Mesothelial cell of epicardium (in vitro differentiated cells): ENCODE data around the gene PCDHGA12. TPM values are rescaled to one million over a fixed set of nuclear protein-coding genes. Genes with fewer than 3 reads are reported as not detected.
"Not testable (repeated sequence)": the region's sequence is repeated elsewhere in the genome, so short reads cannot be mapped to it uniquely, and the experiment has no call there.

ENCODE experiments used
- DNase-seq, 2 experiments: peaks; one replicate each; pipeline ENCODE4 v3.0.0; 2021; ENCODE audit warnings: low spot score in 2 of 2; ENCODE audit not compliant: unreplicated experiment in 2 of 2
- H3K27ac Mint-ChIP-seq: 2 replicates; pipeline ENCODE4 v1.8.0; 2021; ENCODE audit warnings: mixed read lengths
- H3K27me3 Mint-ChIP-seq: 2 replicates; pipeline ENCODE4 v1.8.0; 2021; ENCODE audit warnings: low read depth, mixed read lengths
- H3K36me3 Mint-ChIP-seq: 2 replicates; pipeline ENCODE4 v1.8.0; 2021; ENCODE audit warnings: mixed read lengths
- H3K4me1 Mint-ChIP-seq: 2 replicates; pipeline ENCODE4 v1.8.0; 2021; ENCODE audit warnings: mixed read lengths
- H3K4me3 Mint-ChIP-seq: 2 replicates; pipeline ENCODE4 v1.8.0; 2021; ENCODE audit warnings: mild to moderate bottlenecking, moderate library complexity, mixed read lengths
- H3K9me3 Mint-ChIP-seq: 2 replicates; pipeline ENCODE4 v1.8.0; 2021; ENCODE audit warnings: mixed read lengths
- total RNA-seq: library from RNA; stranded (reverse); gene quantifications from 3 replicates; pipeline ENCODE4 v1.2.1, GENCODE V29; 2021
- TF ChIP-seq, protein P1 (sequence below): fragments of 200-600 bp; sonication (generic); IDR thresholded peaks from one replicate; pipeline ENCODE4 v1.5.0; 2021; ENCODE audit warnings: antibody characterized with exemption; ENCODE audit not compliant: unreplicated experiment

Gene PCDHGA12
- total RNA-seq, 1 donor from 2014 or later = 5.2 TPM

DNA sequence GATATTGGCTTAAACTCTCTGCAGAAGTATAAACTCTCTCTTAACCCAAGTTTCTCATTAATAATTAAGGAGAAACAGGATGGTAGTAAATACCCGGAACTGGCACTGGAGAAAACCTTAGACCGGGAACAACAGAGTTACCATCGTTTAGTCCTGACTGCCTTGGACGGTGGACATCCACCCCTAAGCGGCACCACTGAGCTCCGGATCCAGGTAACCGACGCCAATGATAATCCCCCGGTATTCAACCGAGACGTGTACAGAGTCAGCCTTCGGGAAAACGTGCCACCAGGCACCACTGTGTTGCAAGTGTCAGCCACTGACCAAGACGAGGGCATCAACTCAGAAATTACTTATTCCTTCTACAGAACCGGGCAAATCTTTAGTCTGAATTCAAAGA is 31.7 kb upstream of the PCDHGA12 start:
- no peak overlapping the region for H3K4me3 Mint-ChIP-seq
- TF ChIP-seq, protein P1, sequence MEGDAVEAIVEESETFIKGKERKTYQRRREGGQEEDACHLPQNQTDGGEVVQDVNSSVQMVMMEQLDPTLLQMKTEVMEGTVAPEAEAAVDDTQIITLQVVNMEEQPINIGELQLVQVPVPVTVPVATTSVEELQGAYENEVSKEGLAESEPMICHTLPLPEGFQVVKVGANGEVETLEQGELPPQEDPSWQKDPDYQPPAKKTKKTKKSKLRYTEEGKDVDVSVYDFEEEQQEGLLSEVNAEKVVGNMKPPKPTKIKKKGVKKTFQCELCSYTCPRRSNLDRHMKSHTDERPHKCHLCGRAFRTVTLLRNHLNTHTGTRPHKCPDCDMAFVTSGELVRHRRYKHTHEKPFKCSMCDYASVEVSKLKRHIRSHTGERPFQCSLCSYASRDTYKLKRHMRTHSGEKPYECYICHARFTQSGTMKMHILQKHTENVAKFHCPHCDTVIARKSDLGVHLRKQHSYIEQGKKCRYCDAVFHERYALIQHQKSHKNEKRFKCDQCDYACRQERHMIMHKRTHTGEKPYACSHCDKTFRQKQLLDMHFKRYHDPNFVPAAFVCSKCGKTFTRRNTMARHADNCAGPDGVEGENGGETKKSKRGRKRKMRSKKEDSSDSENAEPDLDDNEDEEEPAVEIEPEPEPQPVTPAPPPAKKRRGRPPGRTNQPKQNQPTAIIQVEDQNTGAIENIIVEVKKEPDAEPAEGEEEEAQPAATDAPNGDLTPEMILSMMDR = no peak
- DNase-seq = no peak
- no peak overlapping the region for H3K27ac Mint-ChIP-seq
- peaks cover 50% of the 10 kb centered on the region for H3K9me3 Mint-ChIP-seq
- peaks cover 46% of the 10 kb centered on the region for H3K36me3 Mint-ChIP-seq
- H3K27me3 Mint-ChIP-seq = no peaks in the 10 kb centered on the region
- H3K4me1 Mint-ChIP-seq = no peaks in the 10 kb centered on the region

DNA sequence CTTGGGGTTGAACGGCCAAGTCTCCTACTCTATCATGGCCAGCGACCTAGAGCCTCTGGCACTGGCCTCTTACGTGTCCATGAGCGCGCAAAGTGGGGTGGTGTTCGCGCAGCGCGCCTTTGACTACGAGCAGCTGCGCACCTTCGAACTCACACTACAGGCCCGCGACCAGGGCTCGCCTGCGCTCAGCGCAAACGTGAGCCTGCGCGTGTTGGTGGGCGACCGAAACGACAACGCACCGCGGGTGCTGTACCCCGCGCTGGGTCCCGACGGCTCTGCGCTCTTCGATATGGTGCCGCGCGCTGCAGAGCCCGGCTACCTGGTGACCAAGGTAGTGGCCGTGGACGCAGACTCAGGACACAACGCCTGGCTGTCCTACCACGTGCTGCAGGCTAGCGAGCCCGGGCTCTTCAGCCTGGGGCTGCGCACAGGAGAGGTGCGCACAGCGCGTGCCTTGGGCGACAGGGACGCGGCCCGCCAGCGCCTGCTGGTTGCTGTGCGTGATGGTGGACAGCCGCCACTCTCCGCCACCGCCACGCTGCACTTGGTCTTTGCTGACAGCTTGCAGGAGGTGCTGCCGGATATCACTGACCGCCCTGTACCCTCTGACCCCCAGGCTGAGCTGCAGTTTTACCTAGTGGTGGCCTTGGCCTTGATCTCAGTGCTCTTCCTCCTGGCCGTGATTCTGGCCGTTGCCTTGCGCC is 30.6 kb upstream of the PCDHGA12 start:
- Mint-ChIP-seq H3K4me3 (no peak overlapping the region), H3K9me3 (peaks cover 51% of the 10 kb centered on the region), H3K36me3 (peaks cover 48% of the 10 kb centered on the region), H3K27ac (no peak overlapping the region), H3K27me3 (no peaks in the 10 kb centered on the region), H3K4me1 (no peaks in the 10 kb centered on the region)
- TF ChIP-seq, protein P1 = no peak
- no peak for DNase-seq

DNA sequence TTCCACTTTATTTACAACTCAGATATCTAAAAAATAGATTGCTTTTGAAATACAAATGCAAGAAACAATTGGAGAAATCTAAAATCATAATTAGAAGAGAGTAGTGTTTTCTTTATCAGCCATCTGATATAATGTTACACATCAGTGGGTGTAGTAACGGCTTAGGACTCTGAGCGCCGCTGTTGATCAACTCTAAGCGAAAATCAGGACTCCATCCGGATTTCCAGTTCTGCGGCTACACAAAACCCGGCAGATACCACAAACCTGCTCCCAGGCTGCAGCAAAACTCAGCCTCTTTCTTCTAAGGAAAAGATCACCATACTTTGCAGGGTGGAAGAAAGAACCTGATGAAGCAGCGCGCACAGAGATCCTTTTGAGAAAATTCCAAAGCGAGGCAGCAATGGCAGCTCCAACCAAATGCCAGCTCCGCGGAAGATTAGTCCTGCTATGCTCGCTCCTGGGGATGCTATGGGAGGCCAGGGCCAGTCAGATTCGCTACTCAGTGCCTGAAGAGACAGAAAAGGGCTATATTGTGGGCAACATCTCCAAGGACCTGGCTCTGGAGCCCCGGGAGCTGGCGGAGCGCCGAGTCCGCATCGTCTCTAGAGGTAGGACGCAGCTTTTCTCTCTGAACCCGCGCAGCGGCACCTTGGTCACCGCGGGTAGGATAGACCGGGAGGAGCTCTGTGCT is 27.6 kb upstream of the PCDHGA12 start, which contains the start of gene PCDHGA9:
Gene PCDHGA9 (plus strand): TSS at position 226 of the 691 bp plus-strand sequence. CDS start 175 bp downstream, at position 401.
- TF ChIP-seq, protein P1 = no peak
- H3K4me1 Mint-ChIP-seq = no peaks in the 10 kb centered on the region
- H3K4me3 Mint-ChIP-seq = no peak within 1 kb of the TSS
- peaks cover 50% of the 10 kb centered on the region for H3K36me3 Mint-ChIP-seq
- no peak within 1 kb of the TSS for H3K27ac Mint-ChIP-seq
- no peaks in the 10 kb centered on the region for H3K27me3 Mint-ChIP-seq
- H3K9me3 Mint-ChIP-seq = peaks cover 48% of the 10 kb centered on the region
- DNase-seq = no peak

DNA sequence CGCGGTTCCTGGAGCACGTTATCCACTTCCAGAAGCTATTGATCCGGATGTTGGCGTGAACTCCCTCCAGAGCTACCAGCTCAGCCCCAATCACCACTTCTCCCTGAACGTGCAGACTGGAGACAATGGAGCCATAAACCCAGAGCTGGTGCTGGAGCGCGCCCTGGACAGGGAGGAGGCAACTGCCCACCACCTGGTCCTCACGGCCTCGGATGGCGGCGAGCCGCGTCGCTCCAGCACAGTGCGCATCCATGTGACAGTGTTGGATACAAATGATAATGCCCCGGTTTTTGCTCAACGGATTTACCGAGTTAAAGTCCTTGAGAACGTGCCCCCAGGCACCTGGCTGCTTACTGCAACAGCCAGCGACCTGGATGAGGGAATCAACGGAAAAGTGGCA is 26.9 kb upstream of the PCDHGA12 start:
- Mint-ChIP-seq H3K9me3 (peaks cover 52% of the 10 kb centered on the region), H3K36me3 (peaks cover 56% of the 10 kb centered on the region), H3K4me1 (peaks cover 2% of the 10 kb centered on the region), H3K4me3 (no peak overlapping the region), H3K27ac (no peak overlapping the region), H3K27me3 (no peaks in the 10 kb centered on the region)
- DNase-seq = no peak
- TF ChIP-seq, protein P1 = no peak

DNA sequence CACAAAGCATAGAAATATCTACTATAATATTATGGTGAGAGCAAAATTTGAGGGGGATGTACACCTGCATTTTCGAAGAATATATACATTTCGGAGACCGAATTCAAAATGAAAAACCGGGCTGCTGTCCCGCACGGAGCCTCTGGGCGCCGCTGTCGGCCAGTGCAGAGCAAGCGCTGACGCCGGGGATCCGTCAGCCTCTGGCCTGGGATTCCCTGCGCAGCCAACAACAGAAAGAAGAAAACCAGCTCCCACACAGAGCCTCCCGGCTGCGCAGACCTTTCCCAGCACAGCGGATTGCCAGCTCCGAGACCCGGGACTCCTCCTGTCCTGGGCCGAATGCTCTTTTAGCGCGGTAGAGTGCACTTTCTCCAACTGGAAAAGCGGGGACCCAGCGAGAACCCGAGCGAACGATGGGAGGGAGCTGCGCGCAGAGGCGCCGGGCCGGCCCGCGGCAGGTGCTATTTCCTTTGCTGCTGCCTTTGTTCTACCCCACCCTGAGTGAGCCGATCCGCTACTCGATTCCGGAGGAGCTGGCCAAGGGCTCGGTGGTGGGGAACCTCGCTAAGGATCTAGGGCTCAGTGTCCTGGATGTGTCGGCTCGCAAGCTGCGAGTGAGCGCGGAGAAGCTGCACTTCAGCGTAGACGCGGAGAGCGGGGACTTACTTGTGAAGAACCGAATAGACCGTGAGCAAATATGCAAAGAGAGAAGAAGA is 22.4 kb upstream of the PCDHGA12 start, which contains the start of gene PCDHGB6:
Gene PCDHGB6 (plus strand): TSS at position 232 of the 716 bp plus-strand sequence. CDS start 182 bp downstream, at position 414.
- peaks cover 59% of the 10 kb centered on the region for H3K36me3 Mint-ChIP-seq
- DNase-seq = peak; percentile 62 to 85
- H3K27ac Mint-ChIP-seq = peak within 1 kb of the TSS; percentile 98
- not testable (repeated sequence) for H3K27me3 Mint-ChIP-seq
- TF ChIP-seq, protein P1 = peak; percentile 87
- H3K9me3 Mint-ChIP-seq = peaks cover 44% of the 10 kb centered on the region
- peaks cover 12% of the 10 kb centered on the region for H3K4me1 Mint-ChIP-seq
- H3K4me3 Mint-ChIP-seq = peak within 1 kb of the TSS; percentile 91
